ENCODE data around the gene MTMR8.
"Not testable (repeated sequence)": the region's sequence is repeated elsewhere in the genome, so short reads cannot be mapped to it uniquely, and the experiment has no call there.

The MTMR8 gene

GRCh38 chrX:64394874-64395567, at the start of gene MTMR8:
Gene MTMR8 (minus strand): TSS chrX:64395452. CDS start chrX:64395363, 89 bp downstream.
- no peak for DNase-seq (ENCODE audit: low read depth)

- DNase-seq (ENCODE audit: low read depth) = no peak
Measured at GRCh38 chrX:64439551-64439950, 44.3 kb upstream of the MTMR8 start.

GRCh38 chrX:64437665-64438064, 42.4 kb upstream of the MTMR8 start:
- DNase-seq (ENCODE audit: low read depth) = no peak

- DNase-seq (ENCODE audit: low read depth) = no peak
Measured at GRCh38 chrX:64437218-64437617, 42.0 kb upstream of the MTMR8 start.

GRCh38 chrX:64428371-64428770, 33.1 kb upstream of the MTMR8 start:
- no peak for DNase-seq (ENCODE audit: low read depth)

GRCh38 chrX:64427787-64428186, 32.5 kb upstream of the MTMR8 start:
- DNase-seq (ENCODE audit: low read depth) = no peak

GRCh38 chrX:64427281-64427680, 32.0 kb upstream of the MTMR8 start:
- DNase-seq (ENCODE audit: low read depth) = no peak

- not testable (repeated sequence) for DNase-seq (ENCODE audit: low read depth)
Measured at GRCh38 chrX:64409730-64410129, 14.5 kb upstream of the MTMR8 start.

GRCh38 chrX:64398088-64398487, 2.8 kb upstream of the MTMR8 start:
- no peak for DNase-seq (ENCODE audit: low read depth)

GRCh38 chrX:64395568-64395929, 297 bp upstream of the MTMR8 start:
- no peak for DNase-seq (ENCODE audit: low read depth)

GRCh38 chrX:64394059-64394873, 986 bp downstream of the MTMR8 start:
- DNase-seq (ENCODE audit: low read depth) = no peak

GRCh38 chrX:64389489-64389888, 5.8 kb downstream of the MTMR8 start:
- DNase-seq (ENCODE audit: low read depth) = no peak

- DNase-seq (ENCODE audit: low read depth) = not testable (repeated sequence)
Measured at GRCh38 chrX:64380789-64381188, 14.5 kb downstream of the MTMR8 start.

- DNase-seq (ENCODE audit: low read depth) = no peak
Measured at GRCh38 chrX:64379924-64380323, 15.3 kb downstream of the MTMR8 start.

- no peak for DNase-seq (ENCODE audit: low read depth)
Measured at GRCh38 chrX:64377753-64378152, 17.5 kb downstream of the MTMR8 start.

GRCh38 chrX:64352081-64352480, 43.2 kb downstream of the MTMR8 start:
- DNase-seq (ENCODE audit: low read depth) = no peak

- no peak for DNase-seq (ENCODE audit: low read depth)
Measured at GRCh38 chrX:64350521-64350920, 44.7 kb downstream of the MTMR8 start.

GRCh38 chrX:64350047-64350446, 45.2 kb downstream of the MTMR8 start:
- no peak for DNase-seq (ENCODE audit: low read depth)

- DNase-seq (ENCODE audit: low read depth) = no peak
Measured at GRCh38 chrX:64342811-64343210, 52.4 kb downstream of the MTMR8 start.

- DNase-seq (ENCODE audit: low read depth) = no peak
Measured at GRCh38 chrX:64338296-64338695, 57.0 kb downstream of the MTMR8 start.

- DNase-seq (ENCODE audit: low read depth) = no peak
Measured at GRCh38 chrX:64334467-64334866, 60.8 kb downstream of the MTMR8 start.

- DNase-seq (ENCODE audit: low read depth) = no peak
Measured at GRCh38 chrX:64330284-64330683, 65.0 kb downstream of the MTMR8 start.

- DNase-seq (ENCODE audit: low read depth) = no peak
Measured at GRCh38 chrX:64321507-64321906, 73.7 kb downstream of the MTMR8 start.

- DNase-seq (ENCODE audit: low read depth) = no peak
Measured at GRCh38 chrX:64313624-64314023, 81.6 kb downstream of the MTMR8 start.

Data from EH (cell line).